Measurements from ENCODE around the gene GIMAP8. TPM values are rescaled to one million over a fixed set of nuclear protein-coding genes. Genes with fewer than 3 reads are reported as not detected.

The GIMAP8 gene
- total RNA-seq = under 0.01 TPM in 2 replicates

GRCh38 chr7:150450491-150451001, at the start of gene GIMAP8:
Gene GIMAP8, plus strand, starts transcription at chr7:150450630. Its CDS starts 16,069 bp downstream, at chr7:150466699.
- DNase-seq (ENCODE audit: low read depth) (no peak), FAIRE-seq (no peak)
- H3K4me3 ChIP-seq (ENCODE audit: low read depth, low read length) = no peak within 1 kb of the TSS

GRCh38 chr7:150400788-150401423, 49.5 kb upstream of the GIMAP8 start:
- Histone ChIP-seq H3K36me3 (ENCODE audit: control insufficient read depth, insufficient read depth, low read length) (no peaks in the 10 kb centered on the region), H3K4me3 (ENCODE audit: low read depth, low read length) (no peak overlapping the region), H3K27me3 (ENCODE audit: control insufficient read depth, insufficient read depth, low read length) (no peaks in the 10 kb centered on the region)
- DNase-seq (ENCODE audit: low read depth) (no peak), FAIRE-seq (no peak)
- TF ChIP-seq CTCF (IDR thresholded peaks at IDR 0.05; ENCODE audit: insufficient read depth, low read length, severe bottlenecking) = no peak

More at GRCh38 chr7:150450491-150451001, at the start of gene GIMAP8:
- no peaks in the 10 kb centered on the region for H3K36me3 ChIP-seq (ENCODE audit: control insufficient read depth, insufficient read depth, low read length)
- no peaks in the 10 kb centered on the region for H3K27me3 ChIP-seq (ENCODE audit: control insufficient read depth, insufficient read depth, low read length)
- TF ChIP-seq CTCF (IDR thresholded peaks at IDR 0.05; ENCODE audit: insufficient read depth, low read length, severe bottlenecking) = no peak

- FAIRE-seq (no peak), DNase-seq (ENCODE audit: low read depth) (no peak)
- Histone ChIP-seq H3K36me3 (ENCODE audit: control insufficient read depth, insufficient read depth, low read length) (no peaks in the 10 kb centered on the region), H3K27me3 (ENCODE audit: control insufficient read depth, insufficient read depth, low read length) (no peaks in the 10 kb centered on the region), H3K4me3 (ENCODE audit: low read depth, low read length) (no peak overlapping the region)
- TF ChIP-seq CTCF (IDR thresholded peaks at IDR 0.05; ENCODE audit: insufficient read depth, low read length, severe bottlenecking) = no peak
Observed at GRCh38 chr7:150401424-150401790, 49.0 kb upstream of the GIMAP8 start.

GRCh38 chr7:150401861-150402631, 48.4 kb upstream of the GIMAP8 start:
- no peak overlapping the region for H3K4me3 ChIP-seq (ENCODE audit: low read depth, low read length)
- FAIRE-seq (no peak), DNase-seq (ENCODE audit: low read depth) (no peak)
- H3K36me3 ChIP-seq (ENCODE audit: control insufficient read depth, insufficient read depth, low read length) = no peaks in the 10 kb centered on the region
- TF ChIP-seq CTCF (IDR thresholded peaks at IDR 0.05; ENCODE audit: insufficient read depth, low read length, severe bottlenecking) = no peak
- no peaks in the 10 kb centered on the region for H3K27me3 ChIP-seq (ENCODE audit: control insufficient read depth, insufficient read depth, low read length)

- DNase-seq (ENCODE audit: low read depth) = no peak
Observed at GRCh38 chr7:150402671-150403321, 47.6 kb upstream of the GIMAP8 start.

More at GRCh38 chr7:150402671-150403321, 47.6 kb upstream of the GIMAP8 start:
- no peaks in the 10 kb centered on the region for H3K27me3 ChIP-seq (ENCODE audit: control insufficient read depth, insufficient read depth, low read length)
- TF ChIP-seq CTCF (IDR thresholded peaks at IDR 0.05; ENCODE audit: insufficient read depth, low read length, severe bottlenecking) = no peak
- H3K4me3 ChIP-seq (ENCODE audit: low read depth, low read length) = no peak overlapping the region
- FAIRE-seq = no peak
- no peaks in the 10 kb centered on the region for H3K36me3 ChIP-seq (ENCODE audit: control insufficient read depth, insufficient read depth, low read length)
